HL-60/S4 treated with phorbol 12-myristate 13-acetate at 8.2 ng/mL for 4 days and 3 days (cell line): ENCODE results near the gene PRSS36.
"Not testable (repeated sequence)": the region's sequence is repeated elsewhere in the genome, so short reads cannot be mapped to it uniquely, and the experiment has no call there.

Experiments
- in situ Hi-C: fragments of 300-500 bp; cut with MboI; formaldehyde crosslinking; loops from 2 replicates; pipeline ENCODE4 v1.15.0; 2022; ENCODE audit warnings: low sequenced_read_pairs

The PRSS36 gene

DNA sequence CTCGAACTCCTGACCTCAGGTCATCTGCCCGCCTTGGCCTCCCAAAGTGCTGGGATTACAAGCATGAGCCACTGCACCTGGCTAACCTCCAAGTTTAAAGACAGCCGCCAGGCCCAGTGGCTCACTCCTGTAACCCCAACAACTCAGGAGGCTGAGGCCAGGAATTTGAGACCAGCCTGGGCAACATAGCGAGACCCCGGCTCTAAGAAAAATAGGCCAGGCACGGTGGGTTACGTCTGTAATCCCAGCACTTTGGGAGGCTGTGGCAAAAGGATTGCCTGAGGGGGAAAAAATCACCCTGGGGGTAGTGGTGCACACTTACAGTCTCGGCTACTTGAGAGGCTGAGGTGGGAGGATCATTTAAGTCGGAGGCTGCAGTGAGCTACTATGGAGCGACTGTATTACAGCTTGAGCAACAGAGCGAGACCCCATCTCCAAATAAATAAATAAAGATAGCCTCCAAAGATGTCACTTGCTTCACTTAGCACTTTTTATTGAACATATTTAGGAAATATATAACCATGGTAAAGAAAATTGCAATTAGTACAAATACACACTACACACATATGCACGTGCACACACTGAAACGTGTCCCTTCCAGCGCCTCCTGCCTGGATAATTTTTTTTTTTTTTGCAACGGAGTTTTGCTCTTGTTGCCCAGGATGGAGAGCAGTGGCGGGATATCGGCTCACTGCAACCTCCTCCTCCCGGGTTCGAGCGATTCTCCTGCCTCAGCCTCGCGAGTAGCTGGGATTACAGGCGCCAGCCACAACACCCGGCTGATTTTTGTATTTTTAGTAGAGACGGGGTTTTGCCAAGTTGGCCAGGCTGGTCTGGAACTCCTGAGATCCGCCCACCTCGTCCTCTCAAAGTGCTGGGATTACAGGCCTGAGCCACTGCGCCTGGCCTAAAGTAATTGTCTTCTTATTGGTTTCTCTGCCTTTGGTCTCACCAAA is 43.1 kb downstream of the PRSS36 start:
- in situ Hi-C loops, result no loop called here

DNA sequence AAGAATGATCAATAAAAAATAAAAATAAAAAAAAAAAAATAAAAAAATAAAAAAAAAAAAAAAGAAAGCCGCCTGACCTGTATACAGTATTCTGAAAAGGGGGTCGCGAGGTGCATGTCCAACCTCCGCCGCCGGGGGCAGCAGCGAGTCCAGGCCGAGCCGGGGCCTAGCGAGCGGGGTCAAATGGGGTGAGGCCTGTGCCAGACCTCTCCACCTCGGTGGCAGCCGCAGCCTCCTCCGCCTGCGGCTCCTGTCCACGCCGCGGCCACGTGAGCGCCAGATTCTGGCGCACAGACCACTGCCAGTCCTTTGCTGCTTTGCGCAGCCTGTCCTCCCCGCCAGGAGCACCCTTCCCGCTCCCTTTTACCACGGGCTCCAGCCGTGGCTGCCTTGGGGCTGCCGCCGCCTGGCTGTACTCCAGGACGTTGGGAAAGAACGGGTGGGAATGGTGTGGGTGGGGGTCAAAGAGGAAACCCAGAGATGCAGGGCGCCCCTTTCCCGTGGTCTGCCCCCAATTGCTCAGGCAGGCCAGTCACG is 44.1 kb downstream of the PRSS36 start:
- in situ Hi-C loops, result no loop called here

DNA sequence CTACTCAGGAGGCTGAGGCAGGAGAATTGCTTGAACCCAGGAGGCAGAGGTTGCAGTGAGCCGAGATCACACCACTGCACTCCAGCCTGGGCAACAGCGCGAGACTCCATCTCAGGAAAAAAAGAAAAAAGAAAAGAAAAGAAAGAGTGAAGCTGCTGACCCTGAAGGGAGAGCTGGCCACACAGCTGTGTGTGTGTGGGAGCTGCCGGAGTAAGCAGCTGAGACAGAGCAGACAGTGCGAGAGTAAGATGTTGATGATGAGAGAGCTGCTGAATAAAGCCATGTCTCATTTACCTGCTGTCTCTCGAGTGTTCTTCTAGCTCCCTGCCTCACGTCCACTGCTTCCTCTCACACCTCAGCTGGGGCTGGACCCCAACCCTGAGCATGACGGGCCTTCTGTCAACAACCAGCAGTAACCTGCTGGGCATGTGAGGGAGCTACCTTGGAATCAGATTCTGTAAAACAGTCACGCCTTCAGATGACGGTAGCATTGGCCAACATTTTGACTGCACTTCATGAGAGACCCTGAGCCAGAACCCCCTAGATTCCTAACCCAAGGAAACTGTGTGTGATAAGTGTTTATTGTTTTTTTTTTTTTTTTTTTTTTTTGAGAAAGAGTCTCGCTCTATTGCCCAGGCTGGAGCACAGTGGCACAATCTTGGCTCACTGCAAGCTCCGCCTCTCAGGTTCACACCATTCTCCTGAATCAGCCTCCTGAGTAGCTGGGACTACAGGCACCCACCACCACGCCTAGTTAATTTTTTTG is 48.8 kb downstream of the PRSS36 start:
- in situ Hi-C loops, result not testable (repeated sequence)

DNA sequence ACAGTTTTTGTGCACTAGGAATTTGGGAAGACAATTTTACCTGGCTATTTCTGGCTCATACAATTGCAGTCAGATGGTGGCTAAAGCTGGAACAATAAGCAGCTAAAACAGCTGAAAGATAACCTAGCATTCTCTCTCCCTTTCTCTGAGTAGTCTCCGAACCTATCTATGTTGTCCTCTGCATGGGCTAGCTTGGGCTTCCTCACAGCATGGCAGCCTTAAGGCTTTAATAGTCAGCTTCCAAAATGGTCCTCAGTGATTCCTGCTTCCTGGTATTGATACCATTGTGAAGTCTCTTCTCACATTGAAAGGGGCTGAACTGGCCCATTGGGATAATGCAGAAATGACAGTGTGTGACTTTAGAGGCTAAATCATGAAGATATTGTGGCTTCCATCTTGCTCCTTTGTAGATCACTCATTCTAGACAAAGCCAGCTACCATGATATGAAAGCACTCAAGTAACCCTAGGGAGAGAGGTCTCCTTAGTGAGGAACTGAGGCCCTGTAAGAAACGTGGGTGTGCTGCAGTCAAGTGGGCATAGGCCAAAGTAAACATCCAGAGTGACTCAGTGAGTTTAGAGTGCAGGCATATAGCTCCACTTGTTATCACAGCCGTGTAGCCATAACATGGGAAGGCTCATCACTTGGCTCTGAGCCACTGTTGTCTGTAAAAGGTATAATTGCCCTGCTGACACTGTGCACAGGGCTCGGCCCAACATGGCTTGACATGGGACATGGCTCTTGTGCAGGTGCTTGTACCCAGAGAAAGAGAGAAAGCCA is 49.8 kb downstream of the PRSS36 start:
- in situ Hi-C loops, result no loop called here

DNA sequence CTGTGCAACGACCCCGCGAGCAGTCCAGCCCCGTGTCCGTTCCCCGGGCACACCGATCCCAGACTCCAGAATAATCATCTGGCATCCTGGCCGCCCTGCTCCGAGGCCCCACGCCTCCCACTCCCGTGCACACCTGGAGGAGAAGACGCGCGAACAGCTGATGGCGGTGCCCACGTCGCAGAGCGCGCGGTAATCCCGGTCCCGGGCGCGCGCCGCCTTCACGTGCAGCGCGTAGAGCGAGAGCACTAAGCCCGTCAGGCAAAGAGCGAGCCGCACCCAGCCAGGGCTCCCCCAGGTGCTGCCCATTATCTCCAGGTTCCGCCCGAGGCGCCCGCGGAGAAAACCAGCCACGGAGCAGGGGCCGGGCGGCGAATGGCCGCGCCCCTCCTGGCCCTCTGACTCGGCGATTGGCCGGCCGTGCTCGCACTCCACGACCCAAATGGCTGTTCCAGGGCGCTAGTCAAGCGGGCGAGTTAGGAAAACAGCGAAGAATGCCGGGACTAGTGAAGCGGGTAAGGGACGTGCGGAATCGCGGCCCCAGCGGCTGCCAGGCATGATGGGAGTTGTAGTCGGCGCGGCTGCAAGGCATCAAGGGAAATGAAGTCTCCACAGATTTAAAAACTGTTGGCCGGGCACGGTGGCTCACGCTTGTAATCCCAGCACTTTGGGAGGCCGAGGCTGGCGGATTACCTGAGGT is 55.3 kb downstream of the PRSS36 start, which contains the start of gene VKORC1:
Gene VKORC1 (minus strand): TSS at position 374 of the 697 bp plus-strand sequence. CDS start 68 bp downstream, at position 306.
- in situ Hi-C loops, result no loop called here

DNA sequence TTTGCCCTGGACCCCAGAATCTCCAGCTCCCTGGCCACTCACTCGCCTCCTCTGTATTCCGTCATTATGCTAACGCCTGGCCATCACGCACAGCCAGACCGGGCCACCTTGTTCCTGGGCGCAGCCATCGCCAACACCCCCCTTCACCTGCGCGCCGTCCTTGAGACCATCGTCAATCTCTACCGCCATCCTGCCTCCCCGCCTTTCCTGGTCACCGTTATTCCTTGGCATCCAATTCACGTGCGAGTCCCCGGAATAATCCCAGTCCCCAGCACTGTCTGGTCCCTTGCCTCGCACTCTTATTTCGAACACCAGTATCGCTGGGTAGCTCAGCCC is 55.8 kb downstream of the PRSS36 start:
- in situ Hi-C loops, result no loop called here

DNA sequence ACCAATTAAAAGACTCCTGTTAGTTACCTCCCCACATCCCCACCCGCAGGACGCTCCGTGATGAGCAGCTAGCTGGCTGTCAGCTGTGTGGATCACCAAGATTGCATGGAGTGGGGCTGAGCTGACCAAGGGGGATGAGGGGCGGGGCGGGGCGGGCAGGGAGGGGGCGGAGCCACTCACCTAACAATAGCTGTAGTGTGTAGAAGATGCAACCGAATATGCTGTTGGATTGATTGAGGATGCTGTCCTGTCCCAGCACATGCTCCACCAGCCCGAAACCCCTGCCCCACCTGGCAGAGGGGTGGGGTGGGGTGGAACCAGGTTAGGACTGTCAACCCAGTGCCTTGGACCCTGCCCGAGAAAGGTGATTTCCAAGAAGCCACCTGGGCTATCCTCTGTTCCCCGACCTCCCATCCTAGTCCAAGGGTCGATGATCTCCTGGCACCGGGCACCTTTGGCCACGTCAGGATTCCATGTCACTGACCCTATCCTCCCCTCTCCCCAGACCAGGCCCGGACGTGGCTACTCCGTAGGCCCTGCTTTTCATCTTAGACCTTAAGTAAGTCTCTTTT is 56.6 kb downstream of the PRSS36 start:
- in situ Hi-C loops, result no loop called here

DNA sequence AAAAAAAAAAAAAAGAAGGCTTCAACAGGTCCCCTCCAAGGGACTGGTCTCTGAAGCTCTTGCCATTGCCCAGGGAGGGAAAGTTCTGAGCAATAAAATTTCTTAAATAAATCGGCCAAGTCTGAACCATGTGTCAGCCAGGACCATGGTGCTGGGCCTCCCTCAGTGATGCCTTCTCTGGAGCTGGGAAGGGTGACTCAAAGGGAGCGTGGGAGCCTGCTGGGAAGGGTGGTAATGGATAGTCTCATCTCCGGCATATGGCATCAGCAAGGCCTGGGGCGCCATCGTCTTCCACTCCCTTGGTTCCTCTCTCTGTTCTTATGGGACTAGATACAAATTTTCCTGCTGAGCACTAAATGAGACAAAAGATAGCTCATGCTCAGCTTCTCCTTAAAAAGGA is 57.5 kb downstream of the PRSS36 start:
- in situ Hi-C loops, result no loop called here

DNA sequence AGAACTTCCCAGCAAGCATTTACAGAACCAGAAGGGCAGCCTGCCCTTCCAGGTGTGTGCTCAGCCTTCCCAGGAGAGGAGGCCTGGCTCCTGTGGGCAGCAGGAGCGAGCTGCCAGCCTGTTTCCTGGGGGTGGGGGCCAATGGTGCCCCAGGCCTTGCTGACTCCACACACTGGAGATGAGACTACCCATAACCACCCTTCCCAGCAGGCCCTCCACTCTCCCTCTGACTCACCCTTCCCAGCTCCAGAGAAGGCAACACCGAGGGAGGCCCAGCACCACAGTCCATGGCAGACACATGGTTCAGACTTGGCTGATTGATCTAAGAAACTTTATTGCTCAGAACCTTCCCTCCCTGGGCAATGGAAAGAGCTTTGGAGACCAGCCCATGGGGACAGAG is 59.3 kb downstream of the PRSS36 start:
- in situ Hi-C loops, result no loop called here

DNA sequence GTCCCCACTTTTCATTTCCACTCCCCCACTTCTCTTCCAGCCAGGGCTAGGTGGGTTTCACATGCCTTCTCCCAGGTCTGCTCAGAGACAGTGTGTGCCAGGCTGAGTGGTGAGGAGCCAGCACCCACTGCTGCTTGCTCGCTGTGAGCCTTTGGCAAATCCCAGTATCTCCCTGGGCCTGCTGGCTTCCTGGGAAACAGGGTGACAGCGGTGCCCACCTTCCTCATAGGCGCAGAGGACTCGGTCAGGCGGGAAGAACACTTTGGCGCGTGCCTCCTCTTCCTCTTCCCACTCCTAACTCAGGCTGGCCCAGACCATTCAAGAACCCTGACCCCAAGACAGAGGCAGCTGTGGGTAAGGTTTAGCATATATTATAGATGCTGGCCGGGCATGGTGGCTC is 60.7 kb downstream of the PRSS36 start:
- in situ Hi-C loops, result no loop called here
